ENCODE measurements around the gene NTRK1.

Gene NTRK1

GRCh38 chr1:156836041-156836654 lies 24.5 kb upstream of the NTRK1 start:
- TF ChIP-seq POU2F2 (IDR thresholded peaks at IDR 0.05; ENCODE audit: low read depth, low read length) (peak; percentile 59; the same call in 1 of the 2 replicates), POLR2A (IDR thresholded peaks at IDR 0.05; ENCODE audit: low read depth, low read length) (no peak), PAX5 (IDR thresholded peaks at IDR 0.05; ENCODE audit: insufficient read depth, low read length, severe bottlenecking) (no peak), TAF1 (IDR thresholded peaks at IDR 0.05; ENCODE audit: low read depth, low read length) (no peak)
- FAIRE-seq (peak; percentile 52), DNase-seq (ENCODE audit: insufficient read length, low spot score) (no peak)

GRCh38 chr1:156836892-156837291 lies 23.8 kb upstream of the NTRK1 start:
- no peak for TF ChIP-seq POU2F2 (IDR thresholded peaks at IDR 0.05; ENCODE audit: low read depth, low read length)
- no peak for TF ChIP-seq TAF1 (IDR thresholded peaks at IDR 0.05; ENCODE audit: low read depth, low read length)
- no peak for TF ChIP-seq POLR2A (IDR thresholded peaks at IDR 0.05; ENCODE audit: low read depth, low read length)
- TF ChIP-seq SPI1 (IDR thresholded peaks at IDR 0.05; ENCODE audit: low read depth, low read length) = no peak
- no peak for TF ChIP-seq PAX5 (IDR thresholded peaks at IDR 0.05; ENCODE audit: insufficient read depth, low read length, severe bottlenecking)
- TF ChIP-seq POLR2AphosphoS5 (IDR thresholded peaks at IDR 0.05; ENCODE audit: low read depth, low read length) = no peak
- no peak for DNase-seq (ENCODE audit: insufficient read length, low spot score)
- FAIRE-seq = no peak

GRCh38 chr1:156838972-156839371 lies 21.7 kb upstream of the NTRK1 start:
- no peak for TF ChIP-seq POU2F2 (IDR thresholded peaks at IDR 0.05; ENCODE audit: low read depth, low read length)
- no peak for TF ChIP-seq POLR2A (IDR thresholded peaks at IDR 0.05; ENCODE audit: low read depth, low read length)
- no peak for TF ChIP-seq TAF1 (IDR thresholded peaks at IDR 0.05; ENCODE audit: low read depth, low read length)
- TF ChIP-seq POLR2AphosphoS5 (IDR thresholded peaks at IDR 0.05; ENCODE audit: low read depth, low read length) = no peak
- TF ChIP-seq SPI1 (IDR thresholded peaks at IDR 0.05; ENCODE audit: low read depth, low read length) = no peak
- TF ChIP-seq PAX5 (IDR thresholded peaks at IDR 0.05; ENCODE audit: insufficient read depth, low read length, severe bottlenecking) = no peak
- DNase-seq (ENCODE audit: insufficient read length, low spot score) (peak; percentile 60), FAIRE-seq (peak; percentile 54)

- DNase-seq (ENCODE audit: insufficient read length, low spot score) (no peak), FAIRE-seq (no peak)
- TF ChIP-seq PAX5 (IDR thresholded peaks at IDR 0.05; ENCODE audit: insufficient read depth, low read length, severe bottlenecking) (no peak), POLR2A (IDR thresholded peaks at IDR 0.05; ENCODE audit: low read depth, low read length) (no peak), SPI1 (IDR thresholded peaks at IDR 0.05; ENCODE audit: low read depth, low read length) (no peak), POLR2AphosphoS5 (IDR thresholded peaks at IDR 0.05; ENCODE audit: low read depth, low read length) (no peak), POU2F2 (IDR thresholded peaks at IDR 0.05; ENCODE audit: low read depth, low read length) (no peak), TAF1 (IDR thresholded peaks at IDR 0.05; ENCODE audit: low read depth, low read length) (no peak)
Measured at GRCh38 chr1:156839426-156840109, 21.1 kb upstream of the NTRK1 start.

- DNase-seq (ENCODE audit: insufficient read length, low spot score) (no peak), FAIRE-seq (no peak)
- TF ChIP-seq POU2F2 (IDR thresholded peaks at IDR 0.05; ENCODE audit: low read depth, low read length) (no peak), TAF1 (IDR thresholded peaks at IDR 0.05; ENCODE audit: low read depth, low read length) (no peak), POLR2A (IDR thresholded peaks at IDR 0.05; ENCODE audit: low read depth, low read length) (no peak), SPI1 (IDR thresholded peaks at IDR 0.05; ENCODE audit: low read depth, low read length) (no peak), POLR2AphosphoS5 (IDR thresholded peaks at IDR 0.05; ENCODE audit: low read depth, low read length) (no peak), PAX5 (IDR thresholded peaks at IDR 0.05; ENCODE audit: insufficient read depth, low read length, severe bottlenecking) (no peak)
Measured at GRCh38 chr1:156840186-156840897, 20.3 kb upstream of the NTRK1 start.

GRCh38 chr1:156840898-156841279 lies 19.8 kb upstream of the NTRK1 start:
- DNase-seq (ENCODE audit: insufficient read length, low spot score) (no peak), FAIRE-seq (no peak)
- TF ChIP-seq SPI1 (IDR thresholded peaks at IDR 0.05; ENCODE audit: low read depth, low read length) = no peak
- no peak for TF ChIP-seq POLR2AphosphoS5 (IDR thresholded peaks at IDR 0.05; ENCODE audit: low read depth, low read length)
- TF ChIP-seq POU2F2 (IDR thresholded peaks at IDR 0.05; ENCODE audit: low read depth, low read length) = no peak
- no peak for TF ChIP-seq POLR2A (IDR thresholded peaks at IDR 0.05; ENCODE audit: low read depth, low read length)

GRCh38 chr1:156841295-156841855 lies 19.3 kb upstream of the NTRK1 start:
- DNase-seq (ENCODE audit: insufficient read length, low spot score) (no peak), FAIRE-seq (no peak)
- no peak for TF ChIP-seq POLR2A (IDR thresholded peaks at IDR 0.05; ENCODE audit: low read depth, low read length)
- TF ChIP-seq POU2F2 (IDR thresholded peaks at IDR 0.05; ENCODE audit: low read depth, low read length) = no peak
- TF ChIP-seq PAX5 (IDR thresholded peaks at IDR 0.05; ENCODE audit: insufficient read depth, low read length, severe bottlenecking) = no peak
- no peak for TF ChIP-seq POLR2AphosphoS5 (IDR thresholded peaks at IDR 0.05; ENCODE audit: low read depth, low read length)
- TF ChIP-seq SPI1 (IDR thresholded peaks at IDR 0.05; ENCODE audit: low read depth, low read length) = no peak
- TF ChIP-seq TAF1 (IDR thresholded peaks at IDR 0.05; ENCODE audit: low read depth, low read length) = no peak

- FAIRE-seq (no peak), DNase-seq (ENCODE audit: insufficient read length, low spot score) (no peak)
- TF ChIP-seq POLR2AphosphoS5 (IDR thresholded peaks at IDR 0.05; ENCODE audit: low read depth, low read length) = no peak
- TF ChIP-seq POLR2A (IDR thresholded peaks at IDR 0.05; ENCODE audit: low read depth, low read length) = no peak
- no peak for TF ChIP-seq PAX5 (IDR thresholded peaks at IDR 0.05; ENCODE audit: insufficient read depth, low read length, severe bottlenecking)
- no peak for TF ChIP-seq TAF1 (IDR thresholded peaks at IDR 0.05; ENCODE audit: low read depth, low read length)
- no peak for TF ChIP-seq POU2F2 (IDR thresholded peaks at IDR 0.05; ENCODE audit: low read depth, low read length)
- no peak for TF ChIP-seq SPI1 (IDR thresholded peaks at IDR 0.05; ENCODE audit: low read depth, low read length)
Measured at GRCh38 chr1:156842618-156843300, 17.9 kb upstream of the NTRK1 start.

All from GM12891 (cell line).